Endothelial cell of umbilical vein (primary cell): ENCODE measurements around the gene NSD1. TPM values are rescaled to one million over a fixed set of nuclear protein-coding genes. Genes with fewer than 3 reads are reported as not detected.

Experiments
- BruUV-seq: library from RNA; stranded (reverse); fragments of 400-500 nt; replicated peaks from 2 replicates; lab custom pipeline; 2021; lab: Mats Ljungman, UMichigan
- CTCF ChIA-PET: fragments of 300-600, 350-600 bp; sonication (Branson Sonifier 250); formaldehyde crosslinking; loops from one replicate; lab custom pipeline; 2021; ENCODE audit warnings: antibody characterized with exemption, inconsistent platforms; lab: Charles Lee
- POLR2A ChIA-PET: fragments of 300-600, 350-600 bp; sonication (Branson Sonifier 250); formaldehyde crosslinking; loops from one replicate; lab custom pipeline; 2021; ENCODE audit warnings: antibody characterized with exemption, inconsistent platforms; lab: Charles Lee
- DNase-seq: peaks from one replicate; pipeline ENCODE4 v3.0.0-alpha.2; 2011; ENCODE audit warnings: low read depth, low spot score
- FAIRE-seq: peaks from 2 replicates; lab custom pipeline; 2011; peaks lifted over from hg19 to GRCh38; lab: Jason Lieb, UNC
- H2AFZ ChIP-seq: 2 replicates; pipeline ENCODE4 v1.6.0; 2012; ENCODE audit warnings: low read depth, low read length, control low read depth, inconsistent platforms
- H3K27ac ChIP-seq: 2 replicates; pipeline ENCODE4 v1.5.1; 2011; ENCODE audit warnings: low read depth, mild to moderate bottlenecking, control low read depth, low read length, moderate library complexity; ENCODE audit not compliant: insufficient read depth
- H3K27me3 ChIP-seq, 2 experiments: 2 replicates each; pipeline versions ENCODE4 v1.6.0 to v1.6.1; 2011; ENCODE audit warnings: low read length in 2 of 2, mixed read lengths in 1 of 2; ENCODE audit not compliant: control insufficient read depth in 2 of 2, insufficient read depth in 2 of 2
- H3K36me3 ChIP-seq, 2 experiments: 2 replicates in 1 of 2; 3 replicates in 1 of 2; pipeline ENCODE4 v1.5.1; 2011; ENCODE audit warnings: low read length in 2 of 2, mild to moderate bottlenecking in 1 of 2, moderate library complexity in 1 of 2; ENCODE audit not compliant: control insufficient read depth in 2 of 2, insufficient read depth in 2 of 2; ENCODE audit errors: extremely low read depth in 1 of 2
- H3K4me1 ChIP-seq: 3 replicates; pipeline ENCODE4 v1.5.1; 2011; ENCODE audit warnings: mild to moderate bottlenecking, low read length; ENCODE audit not compliant: control insufficient read depth, insufficient read depth; ENCODE audit errors: extremely low read depth
- H3K4me2 ChIP-seq: 2 replicates; pipeline ENCODE4 v1.6.1; 2011; ENCODE audit warnings: low read length, control low read depth, mixed read lengths; ENCODE audit not compliant: insufficient read depth
- H3K4me3 ChIP-seq, 3 experiments: fragments of 200-600 bp in 1 of 3; sonication (generic), shearing (Covaris generic) in 1 of 3; replicated peaks in 1 of 3; 2 replicates each; pipeline ENCODE4 v1.5.1; 2011 to 2016; ENCODE audit warnings: control low read depth in 3 of 3, low read length in 3 of 3, mild to moderate bottlenecking in 2 of 3, inconsistent platforms in 1 of 3, low read depth in 1 of 3, moderate library complexity in 1 of 3; ENCODE audit not compliant: insufficient read depth in 1 of 3
- H3K79me2 ChIP-seq: 2 replicates; pipeline ENCODE4 v1.6.0; 2012; ENCODE audit warnings: low read length, inconsistent platforms; ENCODE audit not compliant: control insufficient read depth, insufficient read depth
- H3K9ac ChIP-seq: replicated peaks from 2 replicates; pipeline ENCODE3; 2011; ENCODE audit warnings: low read length, control low read depth; ENCODE audit not compliant: insufficient read depth; ENCODE audit errors: extremely low read depth
- H3K9me1 ChIP-seq: replicated peaks from 3 replicates; pipeline ENCODE4 v1.6.0; 2011; ENCODE audit warnings: mild to moderate bottlenecking, low read length; ENCODE audit not compliant: control insufficient read depth, insufficient read depth; ENCODE audit errors: extremely low read depth
- H3K9me3 ChIP-seq: replicated peaks from 2 replicates; pipeline ENCODE4 v1.5.1; 2012; ENCODE audit warnings: low read length, inconsistent platforms; ENCODE audit not compliant: control insufficient read depth, insufficient read depth
- H4K20me1 ChIP-seq: replicated peaks from 2 replicates; pipeline ENCODE3; 2011; ENCODE audit warnings: mild to moderate bottlenecking, low read length; ENCODE audit not compliant: control insufficient read depth, insufficient read depth; ENCODE audit errors: extremely low read depth
- EZH2 ChIP-seq: IDR thresholded peaks from 2 replicates; pipeline ENCODE4 v1.6.1; 2012; ENCODE audit warnings: borderline replicate concordance, low read depth, mild to moderate bottlenecking, moderate library complexity, low read length, inconsistent platforms; ENCODE audit not compliant: severe bottlenecking
- FOS ChIP-seq: IDR thresholded peaks from 2 replicates; pipeline ENCODE4 v1.6.1; 2011; ENCODE audit warnings: mild to moderate bottlenecking, low read length, moderate library complexity, borderline replicate concordance; ENCODE audit not compliant: insufficient read depth
- GATA2 ChIP-seq: IDR thresholded peaks from 2 replicates; pipeline ENCODE4 v1.7.0; 2011; ENCODE audit warnings: low read depth, mild to moderate bottlenecking, moderate library complexity, mixed read lengths, low read length; ENCODE audit not compliant: insufficient read length, insufficient read depth
- JUN ChIP-seq: IDR thresholded peaks from 2 replicates; pipeline ENCODE4 v1.6.1; 2011; ENCODE audit warnings: borderline replicate concordance, low read depth; ENCODE audit not compliant: insufficient read length, insufficient read depth
- MYC ChIP-seq: IDR thresholded peaks from one replicate; pipeline ENCODE4 v1.6.1; 2011; ENCODE audit warnings: mild to moderate bottlenecking, low read depth, low read length
- POLR2A ChIP-seq: IDR thresholded peaks from 2 replicates; pipeline ENCODE4 v1.6.1; 2012; ENCODE audit warnings: low read depth, mild to moderate bottlenecking, control low read depth, low read length
- POLR2AphosphoS5 ChIP-seq: IDR thresholded peaks from 2 replicates; pipeline ENCODE4 v1.6.1; 2012; ENCODE audit warnings: low read depth, mild to moderate bottlenecking, control low read depth, low read length, moderate library complexity; ENCODE audit not compliant: insufficient read depth
- dilution Hi-C: fragments of 300-500 bp; cut with MboI; formaldehyde crosslinking; loops from one replicate; pipeline ENCODE4 v1.15.0; 2019; ENCODE audit warnings: low sequenced_read_pairs; ENCODE audit not compliant: extremely low pct_ligation_motif_present
- intact Hi-C: fragments of 100-400 bp; cut with micrococcal nuclease; formaldehyde crosslinking; loops from one replicate; pipeline ENCODE4 v1.10.0; 2022
- polyA plus RNA-seq, 4 experiments: library from polyadenylated mRNA; depleted of rRNA in 3 of 4; stranded (reverse) in 3 of 4; unstranded in 1 of 4; fragments of >200 nt; gene quantifications; 2 replicates each; pipeline versions ENCODE4 v1.2.1 to v1.2.3, GENCODE V29; 2011 to 2012; ENCODE audit warnings: missing spikeins in 1 of 4
- total RNA-seq: library from RNA; stranded (reverse); gene quantifications from 2 replicates; pipeline ENCODE4 v1.2.3, GENCODE V29; 2021
- TF ChIP-seq, protein P1 (sequence below): IDR thresholded peaks from 2 replicates; pipeline ENCODE4 v1.6.1; 2011; ENCODE audit not compliant: insufficient read depth, insufficient read length

Gene NSD1
- total and polyA plus RNA-seq, 2 donors (not counting 3 experiments of a cell fraction or from before 2014, with no cell fraction given): 14.4 to 90.4 TPM

DNA sequence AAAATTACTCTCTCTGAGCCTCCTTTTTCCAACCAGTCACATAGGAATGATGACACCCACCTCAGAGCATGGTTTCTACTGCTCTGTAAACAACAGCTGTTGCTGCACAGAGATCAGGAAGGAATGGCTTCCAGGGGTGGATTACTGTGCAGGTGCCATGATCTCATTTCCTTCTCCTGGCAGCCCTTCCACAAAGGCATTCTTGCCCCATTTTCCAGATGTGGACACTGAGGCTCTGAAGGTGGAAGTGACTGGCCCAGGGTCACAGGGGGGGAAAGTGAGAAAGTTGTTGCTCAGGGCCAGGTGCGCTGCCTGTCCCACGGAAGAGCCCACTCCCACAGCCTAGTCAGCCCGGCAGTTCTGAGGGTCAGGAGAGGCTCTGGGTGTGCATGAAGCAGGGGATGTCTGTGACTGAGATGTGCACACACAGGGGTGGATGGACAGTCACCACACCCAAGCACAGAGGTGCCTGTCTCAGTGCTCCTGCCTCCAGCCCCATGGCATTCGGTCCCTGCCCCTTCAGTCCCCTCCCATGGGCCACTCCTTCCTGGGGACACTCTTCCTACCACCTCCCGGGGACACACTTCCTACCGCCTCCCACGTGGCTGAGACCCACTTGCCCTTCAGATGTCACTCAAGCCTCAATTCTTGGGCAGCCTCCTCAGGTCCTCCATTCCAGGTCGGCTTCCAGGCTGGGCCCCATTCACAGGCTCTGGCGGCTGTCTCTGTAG is 29.9 kb upstream of the NSD1 start:
- Histone ChIP-seq H3K36me3 (no peaks in the 10 kb centered on the region), H4K20me1 (no peaks in the 10 kb centered on the region), H3K27me3 (no peaks in the 10 kb centered on the region), H3K27ac (no peak overlapping the region), H3K4me2 (no peak overlapping the region), H3K9ac (no peak overlapping the region), H3K4me1 (no peaks in the 10 kb centered on the region), H3K79me2 (no peaks in the 10 kb centered on the region), H3K4me3 (no peak overlapping the region), H3K9me3 (no peaks in the 10 kb centered on the region), H2AFZ (no peak overlapping the region), H3K9me1 (no peaks in the 10 kb centered on the region)
- DNase-seq: no peak
- intact Hi-C loops (no loop called here), dilution Hi-C loops (no loop called here)
- BruUV-seq: no TSS peak
- TF ChIP-seq POLR2A (no peak), MYC (no peak), JUN (peak; percentile 4)
- TF ChIP-seq, protein P1, sequence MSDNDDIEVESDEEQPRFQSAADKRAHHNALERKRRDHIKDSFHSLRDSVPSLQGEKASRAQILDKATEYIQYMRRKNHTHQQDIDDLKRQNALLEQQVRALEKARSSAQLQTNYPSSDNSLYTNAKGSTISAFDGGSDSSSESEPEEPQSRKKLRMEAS: no peak
- CTCF ChIA-PET: interaction anchor here (1.7 to 1.8 kb wide), 2 partner anchors 8 to 32 kb away, joined by 5 to 9 read pairs; no protein-coding TSS in a partner anchor
- POLR2A ChIA-PET: no interaction called here
- no peak for FAIRE-seq

DNA sequence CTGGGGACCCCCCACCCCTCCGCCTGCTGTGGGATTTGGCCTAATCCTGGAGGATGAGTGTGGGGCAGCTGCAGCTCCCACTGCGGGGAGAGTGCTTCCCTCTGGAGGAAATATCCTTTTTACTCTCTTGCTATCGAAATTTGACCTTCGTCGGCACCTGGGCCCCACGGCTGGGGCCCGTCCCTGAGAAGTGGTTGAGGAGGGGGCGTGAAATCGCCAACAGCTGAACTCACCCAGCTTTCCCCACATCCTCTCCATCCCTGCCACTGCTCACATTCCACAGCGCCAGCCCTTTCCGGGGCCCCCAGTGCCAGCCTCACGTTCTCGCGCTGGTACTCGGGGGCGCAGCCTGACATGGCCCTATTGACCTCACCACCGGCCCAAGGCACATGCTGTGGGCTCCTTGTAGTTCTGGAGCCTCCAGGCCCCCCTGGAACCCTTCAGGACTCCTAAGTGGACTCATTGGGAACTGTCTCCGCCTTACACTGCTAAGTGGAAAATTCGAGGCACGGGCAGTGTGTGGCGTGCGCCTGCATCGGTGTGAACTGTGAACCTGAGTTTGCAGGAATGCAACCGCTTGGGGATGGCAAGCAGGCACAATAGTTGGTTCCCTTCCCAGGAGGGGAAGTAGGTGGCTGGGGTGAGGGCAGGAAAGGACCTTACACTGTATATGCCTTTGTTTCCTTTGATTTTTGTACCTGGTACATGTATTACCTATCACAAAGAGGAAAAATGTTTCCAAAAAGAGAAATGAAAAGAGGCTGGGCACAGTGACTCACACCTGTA is 27.7 kb upstream of the NSD1 start:
- no peaks in the 10 kb centered on the region for H3K36me3 ChIP-seq

More for the DNA sequence above, 27.7 kb upstream of the NSD1 start:
- BruUV-seq: no TSS peak
- H3K27me3 ChIP-seq: no peaks in the 10 kb centered on the region
- no peaks in the 10 kb centered on the region for H4K20me1 ChIP-seq
- no peaks in the 10 kb centered on the region for H3K79me2 ChIP-seq
- dilution Hi-C loops: no loop called here
- TF ChIP-seq EZH2 (no peak), FOS (no peak), JUN (no peak), GATA2 (no peak), POLR2A (no peak), POLR2AphosphoS5 (no peak), MYC (no peak)
- H3K9ac ChIP-seq: no peak overlapping the region
- H3K4me1 ChIP-seq: no peaks in the 10 kb centered on the region
- H3K27ac ChIP-seq: no peak overlapping the region
- no peaks in the 10 kb centered on the region for H3K9me3 ChIP-seq
- no peak overlapping the region for H3K4me3 ChIP-seq
- DNase-seq (no peak), FAIRE-seq (no peak)
- ChIA-PET POLR2A (no interaction called here), CTCF (interaction anchor here (1.1 to 10.1 kb wide), 2 partner anchors 19 to 35 kb away, joined by 3 to 274 read pairs; partner anchors contain the start of gene FGFR4)
- intact Hi-C loops: no loop called here
- no peak overlapping the region for H2AFZ ChIP-seq
- no peaks in the 10 kb centered on the region for H3K9me1 ChIP-seq
- no peak overlapping the region for H3K4me2 ChIP-seq
